HG02798 (cell line): Measurements from ENCODE around the gene CRLF1.
"Not testable (repeated sequence)": the region's sequence is repeated elsewhere in the genome, so short reads cannot be mapped to it uniquely, and the experiment has no call there.

Experiments used
- ATAC-seq: cut with Tn5 transposase; IDR thresholded peaks from one replicate; pipeline ENCODE4 v1.9.1; 2021; ENCODE audit warnings: mild to moderate bottlenecking; ENCODE audit not compliant: unreplicated experiment, poor library complexity

The CRLF1 gene

DNA sequence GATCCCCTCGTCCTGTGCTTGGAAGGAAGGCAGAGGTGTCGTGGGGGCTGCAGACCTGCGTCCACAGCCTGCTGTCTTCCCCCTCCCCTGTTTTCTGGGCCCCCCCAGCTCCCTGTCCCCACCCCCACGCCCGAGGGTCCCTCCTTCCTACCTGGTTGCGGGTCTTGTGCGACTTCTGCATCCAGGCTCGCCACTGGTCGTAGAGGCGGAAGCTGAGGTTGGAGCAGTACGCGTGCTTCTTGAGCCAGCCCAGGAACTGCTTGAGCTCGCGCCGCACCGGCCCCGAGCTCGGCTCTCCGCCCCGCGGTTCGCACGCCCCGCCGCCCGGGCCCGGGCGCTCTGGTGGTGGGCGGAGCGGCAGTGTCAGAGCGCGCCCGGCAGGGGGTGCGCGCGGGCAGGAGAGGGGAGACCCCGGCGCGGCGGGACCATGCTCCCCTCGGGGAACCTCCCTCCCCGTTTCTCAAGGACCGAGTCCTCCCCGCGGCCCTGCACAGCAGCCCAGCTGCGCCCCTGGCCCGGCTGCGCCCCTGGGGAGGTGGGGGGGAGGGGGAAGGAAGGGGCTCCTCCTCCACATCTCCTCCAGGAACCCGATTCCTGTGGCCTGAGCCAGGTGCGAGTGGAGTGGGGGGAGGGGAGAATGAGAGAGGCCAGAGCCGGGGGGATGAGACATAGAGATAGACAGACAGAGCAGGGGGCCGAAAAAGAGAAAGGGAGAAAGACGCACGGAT is 12.3 kb downstream of the CRLF1 start:
- ATAC-seq: peak; percentile 72

- ATAC-seq: no peak
Measured at GRCh38 chr19:18593367-18594095, 13.1 kb downstream of the CRLF1 start.

DNA sequence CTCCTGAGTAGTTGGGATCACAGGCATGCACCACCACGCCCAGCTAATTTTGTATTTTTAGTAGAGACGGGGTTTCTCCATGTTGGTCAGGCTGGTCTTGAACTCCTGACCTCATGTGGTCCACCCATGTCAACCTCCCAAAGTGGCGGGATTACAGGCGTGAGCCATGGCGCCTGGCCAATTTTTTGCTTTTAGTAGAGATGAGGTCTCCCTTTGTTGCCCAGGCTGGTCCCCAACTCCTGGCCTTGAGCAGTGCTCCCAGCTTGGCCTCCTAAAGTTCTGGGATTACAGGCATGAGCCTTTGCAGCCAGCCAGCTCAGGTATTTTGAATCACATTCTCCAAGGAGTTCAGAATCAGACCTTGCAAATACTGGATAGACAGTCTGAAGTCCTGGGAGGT is 13.9 kb downstream of the CRLF1 start:
- not testable (repeated sequence) for ATAC-seq

DNA sequence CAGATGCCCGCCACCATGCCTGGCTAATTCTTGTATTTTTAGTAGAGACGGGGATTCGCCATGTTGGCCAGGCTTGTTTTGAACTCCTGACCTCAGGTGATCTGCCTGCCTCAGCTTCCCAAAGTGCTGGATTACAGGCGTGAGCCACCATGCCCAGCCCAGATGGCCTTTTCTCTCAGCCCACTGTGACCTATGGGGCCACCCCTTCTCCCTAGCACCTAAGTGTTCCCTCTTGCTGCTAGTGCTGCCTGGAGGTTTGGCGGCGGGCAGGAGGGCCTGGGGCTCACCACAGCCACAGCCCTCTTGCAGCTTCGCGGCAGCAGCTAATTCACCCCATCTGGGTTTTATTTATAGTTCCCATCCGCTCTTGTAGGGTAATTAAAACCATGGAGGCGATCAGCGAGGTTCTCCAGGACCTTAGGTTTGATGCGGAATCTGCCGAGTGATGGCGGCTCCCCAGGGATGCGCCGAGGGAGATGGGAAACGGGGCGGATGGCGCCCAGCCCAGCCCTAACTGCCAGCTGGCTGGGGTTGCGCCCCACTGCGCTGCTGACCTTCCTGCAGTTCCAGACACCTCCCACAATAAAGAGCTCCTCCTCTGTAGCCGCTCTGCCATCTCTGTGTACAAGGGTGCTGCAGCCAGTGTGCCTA is 14.7 kb downstream of the CRLF1 start:
- ATAC-seq: no peak

DNA sequence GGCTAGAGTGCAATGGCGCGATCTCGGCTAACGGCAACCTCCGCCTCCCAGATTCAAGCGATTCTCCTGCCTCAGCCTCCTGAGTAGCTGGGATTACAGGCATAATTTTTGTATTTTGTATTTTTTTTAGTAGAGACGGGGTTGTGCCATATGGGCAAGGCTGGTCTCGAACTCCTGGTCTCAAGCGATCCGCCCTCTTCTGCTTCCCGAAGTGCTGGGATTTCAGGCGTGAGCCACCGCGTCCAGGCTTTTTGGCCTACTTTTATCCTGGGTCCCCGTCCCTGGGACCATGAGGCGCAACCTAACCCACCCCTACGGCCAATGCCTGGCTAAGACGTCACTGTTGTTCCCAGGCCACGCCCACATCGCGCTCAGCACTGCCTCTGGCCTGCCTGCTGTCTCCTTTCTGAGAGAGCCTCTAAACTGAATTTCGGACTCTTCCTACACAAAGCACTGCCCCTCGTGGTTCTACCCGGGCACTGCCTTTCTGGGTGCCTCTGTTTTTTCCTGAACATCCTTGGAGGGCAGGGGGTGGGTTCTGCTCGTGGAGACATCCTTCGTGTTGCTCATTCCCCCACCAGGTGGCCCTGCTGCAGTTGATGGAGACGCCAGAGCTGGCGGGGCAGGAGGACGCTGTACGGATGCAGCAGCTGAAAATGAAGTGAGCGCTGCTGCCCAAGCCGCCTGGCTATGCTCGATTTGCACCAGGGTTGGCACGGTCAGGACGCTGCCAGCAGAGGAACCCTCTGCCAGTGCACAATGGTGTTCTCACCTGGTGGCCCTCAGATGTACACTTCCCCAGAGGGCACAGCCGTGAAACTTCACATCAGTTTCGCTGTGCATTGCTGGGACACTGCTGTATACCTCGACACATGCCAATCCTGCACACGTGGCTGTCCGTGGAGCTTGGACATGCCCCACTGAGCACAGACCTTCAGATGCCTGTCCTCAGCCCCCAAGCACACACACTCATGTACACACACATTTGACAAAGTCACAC is 16.0 kb downstream of the CRLF1 start:
- no peak for ATAC-seq

DNA sequence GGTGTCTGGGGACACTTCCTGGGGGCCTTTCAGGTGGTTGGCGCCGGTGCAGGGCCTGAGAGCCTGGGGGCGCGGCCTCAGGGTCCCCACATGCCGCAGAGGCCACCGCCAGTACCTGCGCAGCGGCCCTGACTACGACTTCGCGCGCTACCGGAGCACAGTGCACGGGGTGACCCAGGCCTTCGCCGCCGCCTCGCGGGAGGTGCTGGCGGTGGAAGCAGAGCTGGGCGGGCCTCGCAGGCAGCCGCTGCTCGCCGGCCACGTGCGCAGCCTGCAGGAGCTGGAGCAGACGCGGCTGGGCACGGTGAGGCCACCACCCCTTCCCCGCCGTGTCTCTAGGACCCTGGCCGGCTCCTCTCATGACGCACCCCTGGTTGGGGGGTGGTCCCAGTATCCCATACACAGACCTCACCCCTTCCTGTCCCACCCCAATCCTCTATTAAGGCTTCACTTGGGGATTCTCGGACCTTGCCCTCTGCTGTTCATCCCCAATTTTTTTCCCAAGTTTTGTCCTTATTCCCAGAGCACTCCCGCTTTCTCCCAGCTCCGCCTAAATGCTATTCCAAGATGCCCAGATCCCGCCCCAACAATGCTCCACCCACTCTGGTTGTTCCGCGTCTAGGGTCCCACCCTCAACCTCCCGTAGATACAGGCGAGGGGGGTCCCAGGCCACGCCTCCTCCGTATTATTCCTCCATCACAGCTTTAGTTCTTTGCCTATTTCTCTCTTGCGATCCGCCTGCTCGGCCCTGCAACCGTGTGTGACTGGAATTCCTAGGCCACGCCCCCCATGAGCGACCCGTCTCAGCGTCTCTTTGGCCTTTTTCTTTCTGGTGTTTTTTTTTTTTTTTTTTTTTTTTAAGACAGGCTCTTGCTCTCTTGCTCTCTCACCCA is 17.0 kb downstream of the CRLF1 start:
- peak; percentile 20 for ATAC-seq

DNA sequence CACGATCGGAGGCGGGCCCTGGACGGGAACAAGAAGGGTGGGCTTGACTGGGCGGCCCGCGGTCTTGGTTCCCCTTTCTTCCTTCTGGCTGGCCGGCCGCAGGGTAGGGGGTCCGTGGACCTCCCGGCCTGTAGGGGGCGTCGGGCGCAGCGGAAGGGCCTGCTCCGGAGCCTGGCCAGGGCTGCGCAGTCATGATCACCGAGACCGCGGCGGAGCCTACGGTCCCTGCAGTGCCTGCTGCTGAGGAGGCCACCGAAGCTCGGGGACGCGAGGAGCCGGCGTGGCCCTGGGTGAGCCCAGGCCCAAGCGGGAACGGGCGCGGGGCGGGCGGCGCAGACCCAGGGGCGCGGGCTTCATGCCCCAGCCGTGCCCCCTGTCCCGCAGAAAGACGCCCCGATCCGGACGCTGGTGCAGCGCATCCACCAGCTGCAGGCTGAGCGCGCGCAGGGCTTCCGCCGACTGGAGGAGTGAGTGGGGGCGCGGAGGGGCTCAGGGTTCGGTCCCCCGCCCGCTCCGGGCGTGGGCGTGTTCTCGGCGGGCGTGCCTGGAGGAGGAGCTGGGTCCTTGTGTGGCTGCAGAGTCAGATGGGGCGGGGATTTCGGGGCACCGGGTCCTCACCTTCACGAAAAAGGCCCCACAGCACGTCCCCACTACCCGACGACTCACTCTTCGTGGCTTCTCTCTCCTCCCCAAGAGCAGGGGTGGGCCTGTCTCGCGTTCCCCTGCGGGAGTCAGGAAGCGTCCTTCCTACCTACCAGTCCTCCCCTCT is 17.8 kb downstream of the CRLF1 start, which contains the start of gene REX1BD:
Gene REX1BD, plus strand, starts transcription at position 188 of the 769 bp plus-strand sequence. Its CDS starts 4 bp downstream, at position 192.
- peak; percentile 85 for ATAC-seq

GRCh38 chr19:18587962-18588610 is 18.5 kb downstream of the CRLF1 start:
- ATAC-seq: no peak

- ATAC-seq: no peak
Measured at GRCh38 chr19:18587561-18587960, 19.0 kb downstream of the CRLF1 start.

- no peak for ATAC-seq
Measured at GRCh38 chr19:18586306-18586705, 20.3 kb downstream of the CRLF1 start.

- no peak for ATAC-seq
Measured at GRCh38 chr19:18580311-18580710, 26.3 kb downstream of the CRLF1 start.

DNA sequence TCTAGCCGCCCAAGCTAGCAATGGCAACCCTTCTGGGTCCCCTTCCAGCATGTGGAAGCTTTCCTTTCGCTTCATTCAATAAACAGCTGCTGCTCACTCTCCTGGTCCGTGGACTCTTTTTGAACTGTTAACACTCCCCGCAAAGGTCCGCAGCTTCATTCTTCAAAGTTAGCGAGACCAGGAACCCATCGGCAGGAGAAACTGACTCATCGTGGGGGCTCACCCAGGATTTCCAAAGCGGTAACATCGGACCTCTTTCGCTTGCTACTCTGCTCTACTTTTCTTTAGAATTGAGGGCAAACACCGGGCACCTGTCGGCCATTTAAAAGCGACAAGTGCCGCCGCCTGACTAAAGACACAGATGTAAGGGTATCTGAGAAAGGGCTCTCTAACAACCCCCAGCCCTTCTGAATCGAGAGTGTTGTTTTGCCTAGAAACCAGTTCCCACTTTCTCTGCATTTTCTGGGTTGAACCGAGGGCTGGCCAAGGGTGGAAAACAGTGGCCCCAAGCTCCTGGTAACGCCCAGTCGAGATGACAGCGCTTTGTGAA is 29.2 kb downstream of the CRLF1 start:
- no peak for ATAC-seq

DNA sequence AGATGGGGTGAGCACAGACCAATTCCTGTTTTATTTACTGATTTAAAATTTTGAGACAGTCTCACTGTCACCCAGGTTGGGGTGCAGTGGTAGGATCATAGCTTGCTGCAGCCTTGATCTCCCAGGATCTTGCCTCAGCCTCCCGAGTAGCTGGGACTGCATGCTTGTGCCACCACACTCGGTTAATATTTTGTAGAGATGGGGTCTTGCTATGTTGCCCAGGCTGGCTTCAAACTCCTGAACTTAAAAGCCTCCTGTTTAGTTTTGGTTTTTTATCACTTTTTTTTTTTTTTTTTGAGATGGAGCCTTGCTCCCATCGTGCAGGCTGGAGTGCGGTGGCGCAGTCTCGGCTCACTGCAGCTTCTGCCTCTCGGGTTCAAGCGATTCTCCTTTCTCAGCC is 30.2 kb downstream of the CRLF1 start:
- no peak for ATAC-seq

GRCh38 chr19:18574691-18575291 is 31.8 kb downstream of the CRLF1 start:
- no peak for ATAC-seq

DNA sequence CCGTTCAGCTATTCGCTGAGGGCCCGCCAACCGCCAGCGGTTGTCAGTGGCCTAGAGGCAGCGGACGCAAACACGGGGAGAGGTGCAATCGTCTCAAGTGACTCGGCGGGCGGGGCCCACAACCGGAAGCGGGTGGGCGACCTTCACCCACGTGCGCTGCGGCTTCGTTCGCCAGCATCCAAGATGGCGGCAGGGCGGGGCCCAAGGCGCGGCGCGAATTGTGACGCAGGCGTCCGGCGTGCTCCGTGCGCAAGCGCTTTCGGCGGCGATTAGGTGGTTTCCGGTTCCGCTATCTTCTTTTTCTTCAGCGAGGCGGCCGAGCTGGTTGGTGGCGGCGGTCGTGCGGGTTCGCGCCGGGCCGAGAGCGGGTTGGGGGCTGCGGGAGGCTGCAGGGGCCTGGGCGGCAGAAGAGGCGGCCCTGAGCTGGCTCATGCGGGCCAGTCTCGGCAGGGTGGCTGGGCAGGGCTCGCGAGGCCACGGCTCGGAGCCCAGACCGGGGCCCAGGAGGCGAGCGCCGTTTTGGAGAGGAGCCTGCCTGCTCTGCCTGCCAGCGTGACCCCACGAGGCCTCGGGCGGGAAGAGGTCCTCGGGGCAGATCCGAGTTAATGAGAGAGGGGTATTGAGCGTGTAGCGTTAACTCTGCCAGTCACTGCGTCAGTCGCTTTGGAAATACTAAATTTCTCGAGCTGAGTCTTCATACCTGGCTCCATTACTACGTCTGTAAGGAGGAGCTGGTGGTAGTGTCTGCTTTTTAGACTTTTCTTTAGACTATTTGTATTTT is 34.8 kb downstream of the CRLF1 start, which contains the start of gene UBA52:
Gene UBA52, plus strand, starts transcription at position 294 of the 781 bp plus-strand sequence. CDS start 1,444 bp downstream, outside the sequence.
- ATAC-seq: peak; percentile 96

DNA sequence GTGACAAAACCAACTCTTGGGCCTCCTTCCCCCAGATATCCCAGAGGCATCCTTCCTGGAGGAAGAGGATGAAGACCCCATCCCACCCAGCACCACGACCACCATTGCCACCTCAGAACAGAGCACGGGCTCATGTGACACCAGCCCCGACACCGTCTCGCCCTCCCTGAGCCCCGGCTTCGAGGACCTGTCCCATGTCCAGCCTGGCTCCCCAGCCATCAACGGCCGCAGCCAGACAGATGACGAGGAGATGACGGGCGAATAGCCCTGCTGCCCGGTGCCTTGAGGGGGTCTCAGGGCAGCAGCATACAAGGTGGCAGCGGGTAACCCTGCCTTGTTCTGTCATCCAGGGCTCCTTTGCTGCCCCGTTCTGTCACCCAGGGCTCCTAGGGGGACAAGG is 38.2 kb downstream of the CRLF1 start:
- ATAC-seq: no peak
